ENCODE results near the gene KCNQ1.

GRCh38 chr11:2647953-2648352 lies 203.1 kb downstream of the KCNQ1 start:
- TF ChIP-seq, protein P1, sequence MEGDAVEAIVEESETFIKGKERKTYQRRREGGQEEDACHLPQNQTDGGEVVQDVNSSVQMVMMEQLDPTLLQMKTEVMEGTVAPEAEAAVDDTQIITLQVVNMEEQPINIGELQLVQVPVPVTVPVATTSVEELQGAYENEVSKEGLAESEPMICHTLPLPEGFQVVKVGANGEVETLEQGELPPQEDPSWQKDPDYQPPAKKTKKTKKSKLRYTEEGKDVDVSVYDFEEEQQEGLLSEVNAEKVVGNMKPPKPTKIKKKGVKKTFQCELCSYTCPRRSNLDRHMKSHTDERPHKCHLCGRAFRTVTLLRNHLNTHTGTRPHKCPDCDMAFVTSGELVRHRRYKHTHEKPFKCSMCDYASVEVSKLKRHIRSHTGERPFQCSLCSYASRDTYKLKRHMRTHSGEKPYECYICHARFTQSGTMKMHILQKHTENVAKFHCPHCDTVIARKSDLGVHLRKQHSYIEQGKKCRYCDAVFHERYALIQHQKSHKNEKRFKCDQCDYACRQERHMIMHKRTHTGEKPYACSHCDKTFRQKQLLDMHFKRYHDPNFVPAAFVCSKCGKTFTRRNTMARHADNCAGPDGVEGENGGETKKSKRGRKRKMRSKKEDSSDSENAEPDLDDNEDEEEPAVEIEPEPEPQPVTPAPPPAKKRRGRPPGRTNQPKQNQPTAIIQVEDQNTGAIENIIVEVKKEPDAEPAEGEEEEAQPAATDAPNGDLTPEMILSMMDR (IDR thresholded peaks at IDR 0.05): no peak
- TF ChIP-seq POLR2A (IDR thresholded peaks at IDR 0.05) (no peak), EP300 (IDR thresholded peaks at IDR 0.05; ENCODE audit: low read depth) (no peak), POLR2AphosphoS5 (IDR thresholded peaks at IDR 0.05) (no peak)
